Body of pancreas (tissue), 4 donors: Measurements from ENCODE around the gene DOCK9. TPM values are rescaled to one million over a fixed set of nuclear protein-coding genes. Genes with fewer than 3 reads are reported as not detected.

ENCODE experiments used
- ATAC-seq: fragments of 150-250 bp; one replicate; pipeline ENCODE4 v1.9.1; 2016
- DNase-seq, 4 donors: peaks; one replicate each; pipeline ENCODE4 v3.0.0-alpha.2; 2019
- H3K27ac ChIP-seq, 4 donors: fragments of 200-600 bp; sonication (generic); 1 replicate in 3 of 4; 2 replicates in 1 of 4; pipeline versions ENCODE4 v1.5.1 to v1.6.1; 2016 to 2019; ENCODE audit warnings: mild to moderate bottlenecking in 1 of 4, mixed read lengths in 1 of 4, moderate library complexity in 1 of 4
- H3K27me3 ChIP-seq, 2 donors: fragments of 200-600 bp; sonication (generic); one replicate each; pipeline ENCODE4 v1.6.0; 2016; ENCODE audit warnings: mild to moderate bottlenecking in 1 of 2
- H3K36me3 ChIP-seq, 2 donors: fragments of 200-600 bp; sonication (generic); replicated peaks in 1 of 2; 2 replicates each; pipeline ENCODE4 v1.5.1; 2016; ENCODE audit warnings: low read depth in 2 of 2; ENCODE audit not compliant: insufficient read depth in 1 of 2
- H3K4me1 ChIP-seq: fragments of 200-600 bp; sonication (generic); one replicate; pipeline ENCODE4 v1.6.0; 2016
- H3K4me3 ChIP-seq, 2 donors: fragments of 200-600 bp; sonication (generic); 1 replicate in 1 of 2; 2 replicates in 1 of 2; pipeline ENCODE4 v1.5.1; 2016 to 2019
- H3K9me3 ChIP-seq, 3 donors: fragments of 200-600 bp; sonication (generic); 1 replicate in 2 of 3; 2 replicates in 1 of 3; pipeline ENCODE4 v1.5.1; 2016
- POLR2A ChIP-seq, 3 donors: fragments of 450-650 bp; IDR thresholded peaks; one replicate each; pipeline ENCODE4 v1.6.1; 2016; ENCODE audit warnings: antibody characterized with exemption in 3 of 3, mild to moderate bottlenecking in 2 of 3
- WGBS, 2 donors: methylation state at CpG; one replicate each; pipeline ENCODE4 v1.1.5; 2017; 5-methylcytosine and 5-hydroxymethylcytosine counted together
- intact Hi-C: fragments of 100-400 bp; cut with DNase I; formaldehyde crosslinking; loops from one replicate; pipeline ENCODE4 v1.15.1; 2023
- total RNA-seq, 2 donors: library from RNA; depleted of rRNA; stranded (reverse); fragments of >200 nt; gene quantifications; one replicate each; pipeline ENCODE4 v1.1.0, GENCODE V29; 2016
- TF ChIP-seq, protein P1 (sequence below), 7 experiments: fragments of 450-650 bp in 4 of 7; fragments of 200-600 bp in 3 of 7; sonication (generic) in 3 of 7; IDR thresholded peaks; one replicate each; pipeline ENCODE4 v1.5.1; 2016 to 2019; ENCODE audit warnings: antibody characterized with exemption in 7 of 7

The DOCK9 gene
- total RNA-seq, 2 donors from 2014 or later: 35.3 to 73.5 TPM

DNA sequence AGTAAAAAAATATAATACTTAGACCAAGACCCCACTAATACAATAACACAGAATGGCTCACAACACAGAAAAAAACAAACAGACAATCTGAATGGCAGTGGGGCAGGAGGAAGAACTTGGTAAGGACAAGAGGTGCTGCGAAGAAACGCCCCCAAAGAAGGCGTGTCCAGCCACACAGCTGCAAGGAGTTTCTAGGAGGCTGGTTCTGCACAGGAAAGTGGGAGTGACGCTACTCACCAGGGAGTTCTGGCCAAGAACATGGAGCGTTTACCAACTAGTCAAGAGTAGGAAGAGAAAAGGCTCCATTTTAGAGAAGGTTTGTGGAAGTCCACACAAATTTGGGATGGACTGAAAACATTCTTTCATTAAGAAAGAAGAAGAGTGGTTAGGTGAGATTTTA, 130.1 kb downstream of the DOCK9 start:
- H3K4me1 ChIP-seq: no peaks in the 10 kb centered on the region
- TF ChIP-seq, protein P1, sequence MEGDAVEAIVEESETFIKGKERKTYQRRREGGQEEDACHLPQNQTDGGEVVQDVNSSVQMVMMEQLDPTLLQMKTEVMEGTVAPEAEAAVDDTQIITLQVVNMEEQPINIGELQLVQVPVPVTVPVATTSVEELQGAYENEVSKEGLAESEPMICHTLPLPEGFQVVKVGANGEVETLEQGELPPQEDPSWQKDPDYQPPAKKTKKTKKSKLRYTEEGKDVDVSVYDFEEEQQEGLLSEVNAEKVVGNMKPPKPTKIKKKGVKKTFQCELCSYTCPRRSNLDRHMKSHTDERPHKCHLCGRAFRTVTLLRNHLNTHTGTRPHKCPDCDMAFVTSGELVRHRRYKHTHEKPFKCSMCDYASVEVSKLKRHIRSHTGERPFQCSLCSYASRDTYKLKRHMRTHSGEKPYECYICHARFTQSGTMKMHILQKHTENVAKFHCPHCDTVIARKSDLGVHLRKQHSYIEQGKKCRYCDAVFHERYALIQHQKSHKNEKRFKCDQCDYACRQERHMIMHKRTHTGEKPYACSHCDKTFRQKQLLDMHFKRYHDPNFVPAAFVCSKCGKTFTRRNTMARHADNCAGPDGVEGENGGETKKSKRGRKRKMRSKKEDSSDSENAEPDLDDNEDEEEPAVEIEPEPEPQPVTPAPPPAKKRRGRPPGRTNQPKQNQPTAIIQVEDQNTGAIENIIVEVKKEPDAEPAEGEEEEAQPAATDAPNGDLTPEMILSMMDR (IDR thresholded peaks at IDR 0.05): no peak
- no peak for TF ChIP-seq POLR2A (IDR thresholded peaks at IDR 0.05)
- no peaks in the 10 kb centered on the region for H3K9me3 ChIP-seq
- no peak overlapping the region for H3K27ac ChIP-seq
- DNase-seq (no peak), ATAC-seq (no peak)
- H3K36me3 ChIP-seq: peaks cover 0 to 6% of the 10 kb centered on the region in 2 donors
- H3K4me3 ChIP-seq: no peak overlapping the region
- H3K27me3 ChIP-seq: no peaks in the 10 kb centered on the region
- 80 to 84% methylated on average over 5 of the region's 5 CpGs for WGBS, 2 donors
- intact Hi-C loops: loop anchor here (10.0 kb wide), 1 partner anchor 173 kb away; no protein-coding TSS in a partner anchor

DNA sequence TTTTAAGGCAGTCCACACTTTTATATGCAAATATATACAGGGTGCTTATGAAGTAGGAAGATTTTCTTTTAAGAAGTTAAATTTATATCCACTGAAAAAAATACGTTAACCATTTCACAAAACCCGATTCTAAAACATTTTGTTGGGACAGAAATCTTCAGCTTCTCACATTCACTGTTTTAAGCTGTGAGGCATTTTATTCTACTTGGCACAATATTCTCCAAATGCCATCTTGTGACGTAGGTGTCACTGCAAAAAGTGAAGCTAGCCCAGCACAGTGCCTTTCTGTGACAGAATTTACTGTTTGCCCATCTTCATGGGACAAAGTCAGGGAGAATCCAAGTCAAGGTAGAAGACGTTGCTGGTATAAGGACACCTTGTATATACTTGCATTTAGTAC, 130.9 kb downstream of the DOCK9 start:
- ATAC-seq (no peak), DNase-seq (no peak)
- TF ChIP-seq, protein P1 (IDR thresholded peaks at IDR 0.05): no peak
- TF ChIP-seq POLR2A (IDR thresholded peaks at IDR 0.05): no peak
- Histone ChIP-seq H3K27ac (no peak overlapping the region), H3K36me3 (peaks cover 0 to 6% of the 10 kb centered on the region in 2 donors), H3K4me1 (no peaks in the 10 kb centered on the region), H3K27me3 (no peaks in the 10 kb centered on the region), H3K4me3 (no peak overlapping the region), H3K9me3 (no peaks in the 10 kb centered on the region)
- intact Hi-C loops: loop anchor here (10.0 kb wide), 1 partner anchor 172 kb away; no protein-coding TSS in a partner anchor
- 82 to 83% methylated on average over 4 of the region's 4 CpGs for WGBS, 2 donors

DNA sequence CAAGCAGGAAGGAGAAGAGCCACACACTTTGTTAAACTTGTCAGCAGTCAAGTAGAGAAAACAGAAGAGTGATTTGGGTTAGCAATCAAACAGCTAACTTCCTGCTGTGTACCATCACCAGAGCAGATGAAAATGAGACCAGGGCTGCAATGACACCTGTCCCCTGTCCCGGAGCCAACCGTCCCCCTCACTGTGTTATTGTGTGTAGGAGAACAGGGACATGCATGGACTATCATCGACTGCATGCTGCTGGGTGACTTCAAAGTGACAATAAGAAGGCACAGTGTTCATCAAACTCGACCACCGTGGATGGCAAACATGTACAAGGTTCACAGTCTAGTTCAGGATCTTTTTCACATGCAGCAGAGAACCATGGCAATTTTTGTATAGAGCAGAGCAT, 131.3 kb downstream of the DOCK9 start:
- peaks cover 0 to 6% of the 10 kb centered on the region in 2 donors for H3K36me3 ChIP-seq
- intact Hi-C loops: loop anchor here (10.0 kb wide), 1 partner anchor 172 kb away; no protein-coding TSS in a partner anchor
- WGBS, 2 donors: 79 to 84% methylated on average over 5 of the region's 5 CpGs

DNA sequence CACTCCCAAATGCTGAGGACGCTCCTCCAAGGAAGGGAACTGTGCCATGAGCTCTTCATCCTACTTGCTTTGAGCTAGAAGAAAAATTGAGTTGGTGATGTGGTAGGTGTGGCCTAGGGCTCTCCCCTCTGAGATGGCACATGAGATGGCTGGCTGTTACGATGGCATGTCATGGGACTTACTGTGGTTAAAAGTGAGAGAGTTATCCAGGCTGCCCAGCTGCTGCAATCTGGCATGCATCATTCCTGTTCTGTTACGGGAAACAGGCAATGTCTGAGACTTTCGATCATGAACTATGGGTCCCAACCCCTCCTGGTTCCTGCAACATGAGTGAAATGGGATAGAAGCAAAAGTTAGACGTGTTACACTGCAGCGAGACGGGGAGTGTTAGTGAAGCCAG, 132.1 kb downstream of the DOCK9 start:
- ATAC-seq: no peak
- H3K36me3 ChIP-seq: peaks cover 0 to 6% of the 10 kb centered on the region in 2 donors
- WGBS, 2 donors: 82 to 88% methylated on average over 7 of the region's 7 CpGs
- intact Hi-C loops: loop anchor here (10.0 kb wide), 1 partner anchor 171 kb away; no protein-coding TSS in a partner anchor
- H3K27me3 ChIP-seq: no peaks in the 10 kb centered on the region
- no peak overlapping the region for H3K4me3 ChIP-seq
- DNase-seq: no peak
- H3K27ac ChIP-seq: no peak overlapping the region
- H3K9me3 ChIP-seq: no peaks in the 10 kb centered on the region
- no peak for TF ChIP-seq POLR2A (IDR thresholded peaks at IDR 0.05)
- TF ChIP-seq, protein P1 (IDR thresholded peaks at IDR 0.05): no peak
- H3K4me1 ChIP-seq: no peaks in the 10 kb centered on the region

More for the DNA sequence above, 131.3 kb downstream of the DOCK9 start:
- no peak for TF ChIP-seq POLR2A (IDR thresholded peaks at IDR 0.05)
- Histone ChIP-seq H3K27me3 (no peaks in the 10 kb centered on the region), H3K4me3 (no peak overlapping the region), H3K9me3 (no peaks in the 10 kb centered on the region), H3K4me1 (no peaks in the 10 kb centered on the region), H3K27ac (no peak overlapping the region)
- DNase-seq (no peak), ATAC-seq (no peak)

DNA sequence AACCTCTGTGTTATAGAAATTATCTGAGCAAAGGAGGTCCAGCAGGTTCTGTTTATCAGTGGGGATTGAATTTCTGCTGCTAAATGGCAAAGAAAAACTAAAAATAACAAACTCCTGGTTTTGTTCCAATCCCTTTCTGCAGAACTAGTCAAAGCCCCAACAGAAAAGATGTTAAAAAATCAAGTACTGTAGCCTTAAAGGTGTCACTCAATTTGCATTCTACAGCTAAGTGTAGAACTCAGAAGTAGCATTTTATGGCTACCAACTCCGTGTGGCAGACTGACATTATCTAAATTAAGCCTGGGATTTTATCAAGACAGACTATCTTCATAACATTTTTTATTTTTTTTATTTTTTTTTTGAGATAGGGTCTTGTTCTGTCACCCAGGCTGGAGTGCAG, 133.8 kb downstream of the DOCK9 start:
- intact Hi-C loops: loop anchor here (10.0 kb wide), 1 partner anchor 169 kb away; no protein-coding TSS in a partner anchor
- Histone ChIP-seq H3K27ac (no peak overlapping the region), H3K4me1 (peaks cover 4% of the 10 kb centered on the region), H3K27me3 (no peaks in the 10 kb centered on the region), H3K9me3 (no peaks in the 10 kb centered on the region), H3K4me3 (no peak overlapping the region), H3K36me3 (peaks cover 0 to 6% of the 10 kb centered on the region in 2 donors)
- no peak for TF ChIP-seq POLR2A (IDR thresholded peaks at IDR 0.05)
- TF ChIP-seq, protein P1 (IDR thresholded peaks at IDR 0.05): no peak
- DNase-seq: no peak
- WGBS, 2 donors: 78 to 82% methylated on average over 1 of the region's 1 CpG
- no peak for ATAC-seq
